SK-N-MC (cell line): Measurements from ENCODE around the gene EEF1A1.

Source experiments
- EZH2 ChIP-seq: fragments of 200-600 bp; sonication (generic); IDR thresholded peaks from one replicate; pipeline ENCODE4 v1.6.1; 2017; ENCODE audit warnings: antibody characterized with exemption
- FOXP2 ChIP-seq: optimal IDR thresholded peaks from 2 replicates; pipeline ENCODE3; 2011; ENCODE audit warnings: mild to moderate bottlenecking, moderate library complexity; ENCODE audit not compliant: insufficient read depth; ENCODE audit errors: extremely low read length, control extremely low read depth
- POLR2AphosphoS5 ChIP-seq: IDR thresholded peaks from 2 replicates; pipeline ENCODE4 v1.6.1; 2012; ENCODE audit warnings: mild to moderate bottlenecking, low read depth, low read length, borderline replicate concordance

- TF ChIP-seq EZH2, result no peak
- no peak for TF ChIP-seq POLR2AphosphoS5
- TF ChIP-seq FOXP2, result no peak
Observed at GRCh38 chr6:73528897-73529296, 8.1 kb upstream of the EEF1A1 start.
